Effector memory CD8-positive, alpha-beta T cell (primary cell): ENCODE measurements around the gene GGN.
"Not testable (repeated sequence)": the region's sequence is repeated elsewhere in the genome, so short reads cannot be mapped to it uniquely, and the experiment has no call there.

Experiments used
- ATAC-seq: fragments of 150-1000 bp; cut with Tn5 transposase; replicated peaks from 2 replicates; pipeline ENCODE4 v1.10.0; 2021; ENCODE audit warnings: mild to moderate bottlenecking, moderate library complexity
- DNase-seq, 3 experiments: peaks; one replicate each; pipeline ENCODE4 v3.0.0; 2021
- H3K27ac Mint-ChIP-seq, 2 donors: one replicate each; pipeline ENCODE4 v1.8.0; 2022; ENCODE audit warnings: mild to moderate bottlenecking in 2 of 2, mixed read lengths in 2 of 2, moderate library complexity in 2 of 2
- H3K27me3 Mint-ChIP-seq, 2 donors: one replicate each; pipeline ENCODE4 v1.8.0; 2022; ENCODE audit warnings: mixed read lengths in 2 of 2
- H3K36me3 Mint-ChIP-seq: one replicate; pipeline ENCODE4 v1.8.0; 2022; ENCODE audit warnings: mild to moderate bottlenecking, moderate library complexity, mixed read lengths; ENCODE audit not compliant: insufficient read depth
- H3K4me1 Mint-ChIP-seq, 2 donors: one replicate each; pipeline ENCODE4 v1.8.0; 2022; ENCODE audit warnings: low read depth in 2 of 2, mixed read lengths in 2 of 2
- H3K4me3 Mint-ChIP-seq, 2 donors: one replicate each; pipeline ENCODE4 v1.8.0; 2022; ENCODE audit warnings: mild to moderate bottlenecking in 2 of 2, mixed read lengths in 2 of 2, moderate library complexity in 2 of 2
- H3K9me3 Mint-ChIP-seq, 2 donors: one replicate each; pipeline ENCODE4 v1.8.0; 2022; ENCODE audit warnings: mixed read lengths in 2 of 2

Gene GGN

GRCh38 chr19:38421856-38422255 lies 34.0 kb upstream of the GGN start:
- ATAC-seq = no peak
- Mint-ChIP-seq H3K9me3 (no peaks in the 10 kb centered on the region), H3K4me1 (peaks cover 17% of the 10 kb centered on the region in 2 donors), H3K27me3 (peaks cover 6 to 11% of the 10 kb centered on the region in 2 donors), H3K4me3 (no peak overlapping the region), H3K27ac (no peak overlapping the region), H3K36me3 (no peaks in the 10 kb centered on the region)
- no peak for DNase-seq

DNA sequence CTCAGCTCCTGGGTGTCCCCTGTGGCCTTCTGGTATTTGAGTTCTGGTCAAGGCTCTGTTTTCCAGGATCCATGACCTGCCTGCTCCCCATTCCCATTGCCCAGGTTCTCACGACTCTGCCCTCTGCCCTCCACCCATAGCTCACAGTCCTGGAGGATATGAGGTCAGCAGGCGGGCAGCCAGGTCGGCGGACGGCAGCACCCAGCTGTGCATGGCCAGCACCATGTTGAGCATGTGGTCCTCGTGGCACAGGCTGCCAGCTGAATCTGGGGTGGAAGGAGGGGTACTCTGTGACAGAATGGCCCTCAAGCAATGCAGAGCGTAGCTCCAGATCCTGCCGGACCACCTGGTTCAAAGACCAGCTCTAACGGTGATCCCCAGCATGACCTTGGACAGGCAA lies 33.1 kb upstream of the GGN start:
- H3K9me3 Mint-ChIP-seq = no peaks in the 10 kb centered on the region
- peak overlapping the region in 1 of 2 donors; percentile 7 for H3K27ac Mint-ChIP-seq
- H3K27me3 Mint-ChIP-seq = peaks cover 6 to 11% of the 10 kb centered on the region in 2 donors
- ATAC-seq (no peak), DNase-seq (no peak)
- peaks cover 13 to 16% of the 10 kb centered on the region in 2 donors for H3K4me1 Mint-ChIP-seq
- H3K4me3 Mint-ChIP-seq = no peak overlapping the region
- H3K36me3 Mint-ChIP-seq = no peaks in the 10 kb centered on the region

DNA sequence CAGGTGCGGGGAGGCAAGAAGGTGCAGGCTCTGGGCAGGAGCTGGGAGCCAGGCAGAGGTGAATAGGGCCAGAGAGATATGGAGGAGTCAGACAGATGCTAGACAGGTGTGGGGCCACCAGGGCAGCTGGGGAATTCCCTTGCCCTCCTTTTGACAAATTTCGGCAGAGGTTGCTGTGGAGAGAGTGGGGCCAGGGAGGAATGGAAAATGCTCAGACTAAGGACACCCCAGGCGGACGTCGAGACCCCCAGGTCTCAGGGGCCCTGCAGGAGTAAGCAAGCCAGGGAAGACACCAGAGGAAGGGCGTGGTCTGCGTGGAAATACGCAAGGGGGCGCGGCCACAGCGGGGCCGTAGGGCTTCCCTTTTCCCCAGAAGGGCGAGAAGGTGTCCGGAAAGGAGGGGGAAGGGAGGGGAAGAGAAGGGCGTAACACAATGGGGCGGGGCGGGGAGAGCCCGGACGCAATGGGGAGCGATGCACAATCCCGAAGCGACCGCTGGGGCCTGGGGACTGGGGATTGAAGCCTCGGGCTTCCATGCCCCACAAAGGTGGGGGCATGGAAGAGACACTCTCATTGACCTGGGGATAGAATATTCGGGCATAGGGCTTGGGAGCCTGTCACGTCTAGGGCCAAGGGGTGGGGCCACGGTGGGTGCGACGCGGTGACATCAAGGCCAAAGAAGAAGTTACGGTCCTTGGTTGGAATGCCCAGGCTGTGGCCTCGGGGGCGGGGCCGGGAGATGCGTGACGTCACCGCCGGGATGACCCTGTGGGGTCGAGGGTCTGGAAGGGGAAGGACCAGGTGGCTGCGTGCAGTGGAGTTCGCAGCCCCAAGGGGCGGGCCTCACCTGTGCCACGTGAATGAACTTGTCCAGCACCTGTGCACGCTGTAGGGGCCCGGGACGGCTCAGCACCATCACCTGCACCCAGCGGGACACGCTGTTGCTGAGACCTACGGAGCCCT lies 30.0 kb upstream of the GGN start:
- DNase-seq (peak in 2 of 3 experiments; percentile 19 to 20), ATAC-seq (peak; percentile 89)
- H3K4me3 Mint-ChIP-seq = peak overlapping the region; percentile 83 to 86
- peaks cover 13 to 16% of the 10 kb centered on the region in 2 donors for H3K4me1 Mint-ChIP-seq
- H3K36me3 Mint-ChIP-seq = no peaks in the 10 kb centered on the region
- no peaks in the 10 kb centered on the region for H3K9me3 Mint-ChIP-seq
- H3K27ac Mint-ChIP-seq = peak overlapping the region; percentile 89 to 91
- peaks cover 6 to 11% of the 10 kb centered on the region in 2 donors for H3K27me3 Mint-ChIP-seq

DNA sequence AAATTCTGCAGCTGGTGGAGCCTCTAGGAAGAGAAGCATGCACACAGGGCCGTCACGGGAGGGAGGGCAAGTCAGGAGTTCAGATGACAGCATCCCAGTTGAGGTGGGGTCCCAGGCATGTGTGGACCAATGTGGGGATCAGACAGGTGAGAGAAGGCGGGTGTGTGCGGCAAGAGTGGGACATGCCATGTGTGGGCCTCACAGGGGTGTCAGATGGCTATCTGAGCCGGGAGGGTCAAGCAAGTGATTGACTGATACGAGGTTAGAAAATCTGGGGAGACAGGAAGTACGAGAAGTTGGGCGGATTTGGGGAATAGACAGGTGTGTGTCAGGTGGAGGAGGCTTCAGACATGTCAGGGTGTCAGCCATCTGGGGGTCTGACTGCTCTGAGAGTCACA lies 29.3 kb upstream of the GGN start:
- no peak for DNase-seq
- no peak for ATAC-seq
- H3K36me3 Mint-ChIP-seq = no peaks in the 10 kb centered on the region
- H3K9me3 Mint-ChIP-seq = no peaks in the 10 kb centered on the region
- H3K27ac Mint-ChIP-seq = peak overlapping the region; percentile 89 to 91
- peak overlapping the region; percentile 83 to 86 for H3K4me3 Mint-ChIP-seq
- peaks cover 13 to 16% of the 10 kb centered on the region in 2 donors for H3K4me1 Mint-ChIP-seq
- H3K27me3 Mint-ChIP-seq = peaks cover 6 to 11% of the 10 kb centered on the region in 2 donors

DNA sequence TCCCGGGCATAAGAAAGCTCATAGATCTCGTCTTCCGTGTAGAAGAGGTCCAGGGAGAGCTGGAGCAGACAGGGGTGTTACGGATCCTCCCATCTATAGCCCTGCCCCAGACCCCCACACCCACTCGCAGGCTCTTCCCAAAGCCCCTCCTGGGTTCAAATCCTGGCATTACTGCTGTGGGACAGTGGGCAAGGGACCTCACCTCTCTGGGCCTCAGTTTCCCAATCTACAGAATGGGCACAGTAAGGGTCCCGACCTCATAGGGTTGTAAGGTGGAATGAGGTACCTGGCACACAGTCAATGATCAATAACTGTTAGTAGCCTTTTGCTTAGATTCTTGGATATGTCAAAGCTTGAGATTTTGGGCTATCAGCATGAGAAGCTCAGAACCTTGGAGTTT lies 25.6 kb upstream of the GGN start:
- Mint-ChIP-seq H3K27ac (no peak overlapping the region), H3K36me3 (peaks cover 8% of the 10 kb centered on the region), H3K27me3 (no peaks in the 10 kb centered on the region), H3K4me1 (peaks cover 13 to 16% of the 10 kb centered on the region in 2 donors), H3K4me3 (no peak overlapping the region), H3K9me3 (no peaks in the 10 kb centered on the region)
- DNase-seq (no peak), ATAC-seq (no peak)

- Mint-ChIP-seq H3K36me3 (peaks cover 10% of the 10 kb centered on the region), H3K27ac (no peak overlapping the region), H3K9me3 (no peaks in the 10 kb centered on the region), H3K4me3 (no peak overlapping the region), H3K27me3 (no peaks in the 10 kb centered on the region), H3K4me1 (peaks cover 11 to 14% of the 10 kb centered on the region in 2 donors)
- no peak for ATAC-seq
- no peak for DNase-seq
Observed at GRCh38 chr19:38412961-38413360, 25.1 kb upstream of the GGN start.

DNA sequence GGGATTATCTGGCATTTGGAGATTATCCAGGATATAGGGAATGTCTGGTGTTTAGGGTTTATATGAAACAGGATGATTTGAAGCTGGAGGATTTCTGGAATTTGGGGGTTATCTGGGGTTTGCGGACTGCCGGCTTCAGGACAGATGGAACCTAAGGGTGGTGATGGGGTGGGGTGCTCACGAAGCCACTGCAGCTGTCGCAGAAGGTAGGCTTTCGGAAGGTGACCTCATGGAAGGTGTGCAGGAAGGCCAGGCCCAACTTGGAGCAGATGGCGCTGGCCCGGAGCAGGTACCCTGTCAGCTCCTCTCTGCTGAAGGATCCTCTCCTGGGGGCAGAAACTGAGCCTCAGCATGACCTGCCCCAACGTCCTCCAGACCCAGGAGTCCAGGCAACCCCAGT lies 24.7 kb upstream of the GGN start:
- Mint-ChIP-seq H3K4me3 (no peak overlapping the region), H3K27me3 (no peaks in the 10 kb centered on the region), H3K36me3 (peaks cover 14% of the 10 kb centered on the region), H3K9me3 (no peaks in the 10 kb centered on the region), H3K4me1 (peaks cover 6 to 9% of the 10 kb centered on the region in 2 donors), H3K27ac (no peak overlapping the region)
- ATAC-seq (no peak), DNase-seq (no peak)

DNA sequence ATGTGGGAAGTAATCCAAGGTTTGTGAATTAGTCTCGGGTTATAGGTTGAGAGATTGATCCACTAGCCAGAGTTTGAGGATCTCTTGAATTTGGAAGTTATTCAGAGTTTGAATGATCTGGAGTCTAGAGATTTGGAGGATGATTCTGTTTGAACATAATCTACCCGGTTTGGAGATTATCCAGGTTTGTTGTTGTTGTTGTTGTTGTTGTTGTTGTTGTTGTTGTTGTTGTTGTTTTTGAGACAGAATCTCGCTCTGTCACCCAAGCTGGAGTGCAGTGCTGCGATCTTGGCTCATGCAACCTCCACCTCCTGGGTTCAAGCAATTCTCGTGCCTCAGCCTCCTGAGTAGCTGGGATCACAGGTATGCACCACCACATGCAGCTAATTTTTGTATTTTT lies 24.1 kb upstream of the GGN start:
- peaks cover 20% of the 10 kb centered on the region for H3K36me3 Mint-ChIP-seq
- not testable (repeated sequence) for H3K4me3 Mint-ChIP-seq, ATAC-seq, H3K9me3 Mint-ChIP-seq, H3K4me1 Mint-ChIP-seq, DNase-seq, H3K27me3 Mint-ChIP-seq
- H3K27ac Mint-ChIP-seq = peak overlapping the region in 1 of 2 donors; percentile 17

DNA sequence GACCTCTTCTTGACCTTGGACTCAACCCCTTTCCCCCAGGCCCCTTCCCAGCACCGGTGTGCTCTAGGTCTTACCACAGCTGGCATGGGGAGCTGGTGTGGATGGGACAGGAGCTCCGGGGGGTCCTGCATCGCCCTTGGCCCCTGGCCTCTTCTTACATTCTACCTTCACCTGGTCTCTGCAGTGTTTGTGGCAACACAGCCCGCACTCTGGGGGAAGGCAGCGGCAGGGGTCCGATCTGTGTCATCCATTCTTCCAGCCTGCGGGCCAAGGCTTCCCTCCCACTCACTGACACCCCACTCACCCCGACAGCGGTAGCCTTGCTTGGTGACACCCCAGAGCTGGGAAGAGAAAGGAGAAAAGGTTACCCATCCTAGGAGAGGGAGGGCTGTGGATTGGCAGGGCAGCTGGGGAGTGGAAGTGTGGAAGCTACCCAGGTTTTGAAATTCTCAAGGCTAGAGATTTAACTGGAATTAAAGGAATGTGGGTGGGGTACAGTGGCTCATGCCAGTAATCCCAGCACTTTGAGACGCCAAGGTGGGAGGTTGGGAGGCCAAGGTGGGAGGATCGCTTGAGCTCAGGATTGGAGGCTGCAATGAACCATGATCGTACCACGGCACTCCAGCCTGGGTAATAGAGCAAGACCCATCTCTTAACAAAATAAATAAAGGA lies 23.3 kb upstream of the GGN start:
- no peak for DNase-seq
- Mint-ChIP-seq H3K36me3 (peaks cover 22% of the 10 kb centered on the region), H3K4me3 (no peak overlapping the region), H3K9me3 (no peaks in the 10 kb centered on the region), H3K27me3 (no peaks in the 10 kb centered on the region), H3K27ac (no peak overlapping the region), H3K4me1 (no peaks in the 10 kb centered on the region)
- no peak for ATAC-seq

GRCh38 chr19:38410407-38410806 lies 22.6 kb upstream of the GGN start:
- ATAC-seq, DNase-seq, H3K9me3 Mint-ChIP-seq, H3K4me1 Mint-ChIP-seq, H3K27me3 Mint-ChIP-seq, H3K4me3 Mint-ChIP-seq: not testable (repeated sequence)
- H3K36me3 Mint-ChIP-seq = peaks cover 29% of the 10 kb centered on the region
- H3K27ac Mint-ChIP-seq = peak overlapping the region in 1 of 2 donors; percentile 28

GRCh38 chr19:38409631-38410133 lies 21.8 kb upstream of the GGN start:
- peaks cover 36% of the 10 kb centered on the region for H3K36me3 Mint-ChIP-seq
- H3K4me3 Mint-ChIP-seq = no peak overlapping the region

GRCh38 chr19:38405276-38405675 lies 17.4 kb upstream of the GGN start:
- peaks cover 10 to 15% of the 10 kb centered on the region in 2 donors for H3K4me1 Mint-ChIP-seq
- no peak overlapping the region for H3K27ac Mint-ChIP-seq
- no peaks in the 10 kb centered on the region for H3K9me3 Mint-ChIP-seq
- peaks cover 0 to 3% of the 10 kb centered on the region in 2 donors for H3K27me3 Mint-ChIP-seq
- no peak for DNase-seq
- ATAC-seq = no peak
- peak overlapping the region in 1 of 2 donors; percentile 31 for H3K4me3 Mint-ChIP-seq
- H3K36me3 Mint-ChIP-seq = peaks cover 46% of the 10 kb centered on the region

More at GRCh38 chr19:38409631-38410133, 21.8 kb upstream of the GGN start:
- Mint-ChIP-seq H3K4me1 (peaks cover 4 to 6% of the 10 kb centered on the region in 2 donors), H3K27ac (peak overlapping the region; percentile 59 to 60), H3K9me3 (no peaks in the 10 kb centered on the region), H3K27me3 (no peaks in the 10 kb centered on the region)
- ATAC-seq (no peak), DNase-seq (no peak)

GRCh38 chr19:38404858-38405257 lies 17.0 kb upstream of the GGN start:
- Mint-ChIP-seq H3K4me1 (peaks cover 10 to 15% of the 10 kb centered on the region in 2 donors), H3K4me3 (peak overlapping the region; percentile 93 to 97), H3K27ac (no peak overlapping the region), H3K36me3 (peaks cover 42% of the 10 kb centered on the region), H3K9me3 (no peaks in the 10 kb centered on the region), H3K27me3 (peaks cover 0 to 7% of the 10 kb centered on the region in 2 donors)
- ATAC-seq (no peak), DNase-seq (no peak)
